Coronary artery (tissue), 2 donors: ENCODE measurements around the gene VAPB.

Experiments used
- DNase-seq: peaks from one replicate; pipeline ENCODE4 v3.0.0-alpha.2; 2017; ENCODE audit warnings: low spot score
- H3K27ac ChIP-seq, 2 donors: fragments of 200-600 bp; sonication (generic); one replicate each; pipeline ENCODE4 v1.5.1; 2016 to 2019
- H3K4me3 ChIP-seq: fragments of 200-600 bp; sonication (generic); 2 replicates; pipeline ENCODE4 v1.5.1; 2016; ENCODE audit warnings: mild to moderate bottlenecking, moderate library complexity
- TF ChIP-seq, protein P1 (sequence below): fragments of 200-600 bp; sonication (generic); IDR thresholded peaks from one replicate; pipeline ENCODE4 v1.5.1; 2019; ENCODE audit warnings: antibody characterized with exemption

VAPB gene

DNA sequence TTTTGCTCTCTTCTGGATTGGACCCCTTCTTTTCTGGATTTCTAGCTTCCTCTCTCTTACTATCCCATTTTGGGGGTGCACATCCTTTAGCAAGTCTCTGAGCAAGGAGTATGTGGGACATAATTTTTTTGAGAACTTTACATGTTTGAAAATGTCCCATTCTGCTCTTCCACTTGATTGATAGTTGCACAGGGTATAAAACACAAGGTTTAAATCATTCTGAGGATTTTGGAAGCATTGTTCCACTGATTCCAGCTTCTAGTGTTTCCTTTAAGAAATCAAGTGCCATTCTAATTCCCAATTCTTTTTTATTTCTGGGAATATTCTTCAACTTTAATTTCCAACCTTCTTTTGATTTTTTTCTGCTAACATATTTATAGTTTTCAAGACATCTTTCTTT, 65.4 kb downstream of the VAPB start:
- H3K27ac ChIP-seq = no peak overlapping the region
- TF ChIP-seq, protein P1, sequence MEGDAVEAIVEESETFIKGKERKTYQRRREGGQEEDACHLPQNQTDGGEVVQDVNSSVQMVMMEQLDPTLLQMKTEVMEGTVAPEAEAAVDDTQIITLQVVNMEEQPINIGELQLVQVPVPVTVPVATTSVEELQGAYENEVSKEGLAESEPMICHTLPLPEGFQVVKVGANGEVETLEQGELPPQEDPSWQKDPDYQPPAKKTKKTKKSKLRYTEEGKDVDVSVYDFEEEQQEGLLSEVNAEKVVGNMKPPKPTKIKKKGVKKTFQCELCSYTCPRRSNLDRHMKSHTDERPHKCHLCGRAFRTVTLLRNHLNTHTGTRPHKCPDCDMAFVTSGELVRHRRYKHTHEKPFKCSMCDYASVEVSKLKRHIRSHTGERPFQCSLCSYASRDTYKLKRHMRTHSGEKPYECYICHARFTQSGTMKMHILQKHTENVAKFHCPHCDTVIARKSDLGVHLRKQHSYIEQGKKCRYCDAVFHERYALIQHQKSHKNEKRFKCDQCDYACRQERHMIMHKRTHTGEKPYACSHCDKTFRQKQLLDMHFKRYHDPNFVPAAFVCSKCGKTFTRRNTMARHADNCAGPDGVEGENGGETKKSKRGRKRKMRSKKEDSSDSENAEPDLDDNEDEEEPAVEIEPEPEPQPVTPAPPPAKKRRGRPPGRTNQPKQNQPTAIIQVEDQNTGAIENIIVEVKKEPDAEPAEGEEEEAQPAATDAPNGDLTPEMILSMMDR = no peak
- H3K4me3 ChIP-seq = no peak overlapping the region
- DNase-seq = no peak

DNA sequence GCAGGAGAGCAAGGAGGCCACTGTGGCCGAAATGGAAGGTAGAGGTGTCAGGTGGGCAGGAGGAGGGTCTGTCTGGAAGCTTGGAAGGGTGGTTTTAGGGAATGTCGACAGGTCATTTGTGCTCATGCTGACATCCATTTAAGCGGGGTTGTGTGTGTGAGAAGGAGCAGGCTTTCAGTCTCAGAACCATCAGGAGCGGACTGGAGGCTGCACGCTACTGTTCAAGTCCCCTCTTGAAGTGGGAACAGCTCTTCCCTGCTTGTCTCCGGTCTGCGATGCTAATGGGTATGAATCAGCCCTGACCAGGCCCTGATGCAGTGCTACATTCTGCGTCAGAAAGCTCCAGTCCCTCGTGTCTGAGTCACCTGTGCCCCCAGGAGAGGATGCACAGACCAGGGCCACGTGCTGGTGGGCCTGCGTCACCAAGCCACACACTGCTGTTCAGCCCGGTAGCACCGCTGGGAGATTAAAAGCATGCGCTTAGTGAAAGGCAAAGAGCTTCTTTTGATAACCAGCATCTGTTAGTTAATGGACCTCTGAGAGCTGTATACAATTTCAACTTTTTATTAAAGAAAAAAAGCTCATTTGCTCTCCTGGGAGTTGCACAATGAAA, 68.2 kb downstream of the VAPB start:
- Histone ChIP-seq H3K27ac (no peak overlapping the region), H3K4me3 (no peak overlapping the region)
- TF ChIP-seq, protein P1 = no peak
- no peak for DNase-seq

DNA sequence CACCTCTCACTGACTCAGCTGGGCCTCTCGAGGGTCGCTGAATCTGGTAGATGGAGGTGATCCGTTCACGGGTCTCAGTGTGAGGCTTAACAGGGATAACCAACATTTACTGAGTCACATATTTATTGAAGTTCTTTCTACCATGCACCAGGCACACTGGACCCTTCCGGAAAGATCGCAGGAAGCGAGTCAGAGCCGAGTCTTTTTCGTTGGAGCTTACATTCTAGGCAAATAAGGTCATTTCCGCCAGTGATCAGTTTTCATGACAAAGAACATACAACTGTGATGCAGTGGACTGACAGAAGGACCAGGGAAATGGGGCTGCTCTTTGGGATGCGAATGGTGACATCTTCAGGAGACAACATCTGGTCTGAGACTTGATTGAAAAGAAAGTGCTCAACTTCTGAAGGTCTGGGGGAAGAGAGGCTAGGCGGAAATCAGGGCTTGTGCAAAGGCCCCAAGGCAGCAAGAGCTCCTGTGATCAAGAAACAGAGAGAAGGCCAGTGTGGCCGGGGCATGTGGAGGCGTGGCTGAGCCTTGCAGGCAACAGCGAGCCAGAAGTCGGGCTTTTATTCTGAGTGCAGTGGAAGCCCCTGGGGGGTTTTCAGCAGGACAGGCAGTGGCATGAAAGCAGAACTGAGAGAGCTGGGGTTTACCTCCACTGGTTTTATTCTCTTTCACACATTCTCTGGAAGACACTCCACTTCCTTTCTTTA, 69.5 kb downstream of the VAPB start:
- TF ChIP-seq, protein P1 = no peak
- Histone ChIP-seq H3K4me3 (no peak overlapping the region), H3K27ac (no peak overlapping the region)
- DNase-seq = no peak

DNA sequence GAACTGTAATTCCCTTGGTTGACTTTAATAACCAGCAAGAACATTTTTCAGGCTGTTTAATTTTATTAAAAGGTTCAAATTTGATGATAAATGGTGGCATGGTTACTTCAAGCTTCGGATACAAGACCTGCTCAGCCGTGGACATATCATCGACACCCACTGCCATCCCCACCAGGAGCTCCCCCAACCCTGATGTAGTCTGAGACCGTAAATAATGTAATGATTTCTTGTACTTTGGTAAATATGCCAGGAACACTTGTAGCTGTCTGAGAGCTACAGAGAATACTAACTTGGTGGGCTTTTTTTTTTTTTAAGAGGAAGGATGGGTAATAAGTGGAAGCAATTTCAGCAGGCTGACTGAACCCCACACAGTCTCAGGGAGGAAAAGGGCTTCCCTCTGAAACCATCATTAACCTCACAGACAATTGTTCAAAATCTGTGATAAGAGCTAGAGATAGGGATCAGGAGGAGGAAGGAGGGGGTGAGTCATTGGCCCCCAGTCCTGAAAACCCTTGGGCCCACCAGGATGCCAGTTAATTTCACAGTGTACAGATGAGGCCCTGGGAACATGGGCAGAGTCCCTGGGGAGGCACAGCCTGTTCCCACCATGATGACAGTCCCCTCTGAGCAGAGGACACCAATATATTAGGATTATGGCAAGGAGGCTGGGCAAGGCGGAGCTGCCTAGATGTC, 70.2 kb downstream of the VAPB start:
- H3K27ac ChIP-seq = no peak overlapping the region
- no peak overlapping the region for H3K4me3 ChIP-seq
- TF ChIP-seq, protein P1 = no peak
- DNase-seq = no peak

DNA sequence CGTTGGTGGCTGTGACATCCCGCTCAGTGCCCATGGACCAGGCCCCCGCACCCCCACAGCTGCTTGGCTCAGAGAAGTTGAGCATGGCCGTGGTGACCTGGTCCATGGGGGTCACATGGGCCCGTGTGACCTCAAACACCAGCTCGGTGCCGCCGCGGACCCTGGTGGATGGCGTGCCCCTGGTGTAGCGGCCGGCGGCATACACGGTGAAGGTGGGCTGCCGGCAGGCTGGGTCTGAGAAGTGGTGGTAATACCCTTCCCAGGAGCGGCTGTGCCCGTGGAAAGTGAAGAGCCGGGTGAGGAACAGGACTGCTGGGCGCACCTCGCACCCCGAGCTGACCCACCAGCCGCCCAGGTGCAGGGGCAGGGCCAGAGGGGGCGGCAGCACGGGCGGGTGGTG, 72.1 kb downstream of the VAPB start:
- H3K4me3 ChIP-seq = no peak overlapping the region
- DNase-seq = no peak
- no peak overlapping the region for H3K27ac ChIP-seq
- TF ChIP-seq, protein P1 = no peak

DNA sequence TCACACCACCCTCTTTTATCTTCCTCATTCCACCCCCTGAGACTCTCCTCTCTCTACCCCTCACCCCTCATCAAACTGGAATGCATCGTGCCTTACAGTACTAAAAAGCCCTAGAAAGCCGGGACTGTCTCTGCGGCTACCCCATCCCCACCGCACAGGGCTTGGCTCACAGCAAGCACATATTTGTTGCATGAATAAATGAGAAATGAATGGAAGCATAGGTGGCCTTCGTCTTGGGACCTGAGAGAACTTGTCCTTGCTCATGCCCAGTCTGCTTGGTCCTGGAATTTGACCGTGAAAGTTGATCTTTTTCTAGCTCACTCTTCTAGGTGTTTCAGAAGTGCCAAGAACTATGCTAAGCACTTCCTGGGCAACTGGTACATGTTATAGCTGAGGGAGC, 72.9 kb downstream of the VAPB start:
- TF ChIP-seq, protein P1 = no peak
- no peak for DNase-seq
- H3K4me3 ChIP-seq = no peak overlapping the region
- no peak overlapping the region for H3K27ac ChIP-seq

DNA sequence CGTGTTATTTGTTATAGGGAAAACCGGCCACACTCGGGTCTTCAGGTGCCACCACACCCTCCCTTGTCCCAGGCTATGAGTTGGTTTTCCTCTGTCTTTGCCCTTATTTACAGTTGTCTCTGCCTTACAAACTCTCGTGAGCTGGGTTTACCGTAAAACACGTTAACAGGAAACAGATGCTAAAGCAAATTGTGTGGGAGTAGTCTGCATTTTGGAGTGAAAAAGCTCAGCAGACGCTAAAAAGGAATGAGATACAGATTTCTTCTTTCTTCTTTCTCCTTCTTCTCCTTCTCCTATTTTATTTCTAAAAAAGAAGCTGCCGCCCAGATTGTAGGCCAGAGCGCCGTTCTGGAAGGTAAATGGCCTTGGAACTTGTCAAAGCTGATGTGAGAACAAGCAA, 74.2 kb downstream of the VAPB start:
- DNase-seq = no peak
- Histone ChIP-seq H3K4me3 (no peak overlapping the region), H3K27ac (no peak overlapping the region)
- TF ChIP-seq, protein P1 = no peak
